ENCODE measurements around the gene KIF3C. TPM values are rescaled to one million over a fixed set of nuclear protein-coding genes. Genes with fewer than 3 reads are reported as not detected.
A peak's percentile ranks its signal among the peaks of the same experiment; 100 is the strongest.

Gene KIF3C
- total and polyA plus RNA-seq, 9 of the 15 experiments (the other 6 are each of a cell fraction or from before 2014, with no cell fraction given): 0.69 to 6.7 (median 3.3) TPM

DNA sequence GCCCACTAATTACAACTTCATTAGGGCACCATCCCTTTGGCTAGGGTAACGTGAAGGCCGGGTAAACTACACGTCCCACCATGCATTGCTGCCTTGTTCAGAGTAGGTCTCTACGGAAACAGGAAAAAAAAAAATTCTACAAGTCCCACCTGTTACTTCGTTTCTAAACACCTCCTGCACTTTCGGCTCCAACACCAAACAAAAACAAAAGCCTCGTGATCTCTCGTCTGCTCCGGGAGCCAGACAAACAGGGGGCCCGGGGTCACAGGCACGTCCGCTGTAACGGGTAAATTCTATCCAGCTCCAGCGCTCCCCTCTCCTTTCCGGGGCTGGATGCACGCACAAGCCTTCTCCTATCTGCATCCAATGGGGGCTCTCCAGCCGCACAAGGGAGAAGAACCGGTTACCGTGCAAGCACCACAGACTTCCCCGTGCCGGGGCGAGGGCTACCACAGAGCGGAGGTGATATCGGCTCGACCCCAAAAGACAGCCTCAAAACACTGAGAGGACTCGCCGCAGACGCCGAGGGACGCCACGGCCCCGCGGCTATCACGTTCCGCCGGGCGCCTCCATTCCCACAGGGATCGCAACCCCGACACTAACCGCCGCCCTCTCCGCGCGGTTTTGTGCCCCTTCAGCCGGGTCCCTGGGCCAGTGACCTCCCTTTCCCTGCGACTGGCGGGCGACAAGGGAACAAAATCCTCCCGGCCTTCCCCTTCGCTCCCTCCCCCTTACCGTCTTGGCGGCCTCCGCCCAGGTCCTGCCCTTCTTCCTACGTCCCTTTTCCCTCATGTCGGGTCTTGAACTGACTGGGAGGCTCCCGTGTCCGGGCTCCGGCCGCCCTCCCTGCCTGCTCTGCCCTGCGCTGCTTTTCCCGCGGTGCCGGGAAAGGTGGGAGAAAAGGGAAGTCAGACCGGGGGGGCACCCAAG lies 104.6 kb downstream of the KIF3C start (continued):
- TF ChIP-seq, protein P1, sequence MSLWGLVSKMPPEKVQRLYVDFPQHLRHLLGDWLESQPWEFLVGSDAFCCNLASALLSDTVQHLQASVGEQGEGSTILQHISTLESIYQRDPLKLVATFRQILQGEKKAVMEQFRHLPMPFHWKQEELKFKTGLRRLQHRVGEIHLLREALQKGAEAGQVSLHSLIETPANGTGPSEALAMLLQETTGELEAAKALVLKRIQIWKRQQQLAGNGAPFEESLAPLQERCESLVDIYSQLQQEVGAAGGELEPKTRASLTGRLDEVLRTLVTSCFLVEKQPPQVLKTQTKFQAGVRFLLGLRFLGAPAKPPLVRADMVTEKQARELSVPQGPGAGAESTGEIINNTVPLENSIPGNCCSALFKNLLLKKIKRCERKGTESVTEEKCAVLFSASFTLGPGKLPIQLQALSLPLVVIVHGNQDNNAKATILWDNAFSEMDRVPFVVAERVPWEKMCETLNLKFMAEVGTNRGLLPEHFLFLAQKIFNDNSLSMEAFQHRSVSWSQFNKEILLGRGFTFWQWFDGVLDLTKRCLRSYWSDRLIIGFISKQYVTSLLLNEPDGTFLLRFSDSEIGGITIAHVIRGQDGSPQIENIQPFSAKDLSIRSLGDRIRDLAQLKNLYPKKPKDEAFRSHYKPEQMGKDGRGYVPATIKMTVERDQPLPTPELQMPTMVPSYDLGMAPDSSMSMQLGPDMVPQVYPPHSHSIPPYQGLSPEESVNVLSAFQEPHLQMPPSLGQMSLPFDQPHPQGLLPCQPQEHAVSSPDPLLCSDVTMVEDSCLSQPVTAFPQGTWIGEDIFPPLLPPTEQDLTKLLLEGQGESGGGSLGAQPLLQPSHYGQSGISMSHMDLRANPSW (CRISPR knock-in tag; IDR thresholded peaks at IDR 0.05): 0 out of 2 replicates have a peak, but pooled peaks have one; percentile 41
- TF ChIP-seq, protein P2, sequence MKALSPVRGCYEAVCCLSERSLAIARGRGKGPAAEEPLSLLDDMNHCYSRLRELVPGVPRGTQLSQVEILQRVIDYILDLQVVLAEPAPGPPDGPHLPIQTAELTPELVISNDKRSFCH (CRISPR knock-in tag; IDR thresholded peaks at IDR 0.05): no peak
- TF ChIP-seq, protein P2 (tag; IDR thresholded peaks at IDR 0.05): no peak
- TF ChIP-seq CHCHD3 (CRISPR knock-in tag; IDR thresholded peaks at IDR 0.05) (no peak; the same call in 1 of the 2 replicates), NCOA2 (IDR thresholded peaks at IDR 0.05; ENCODE audit: partially characterized antibody in 2 of 2) (no peak), ZZZ3 (IDR thresholded peaks at IDR 0.05) (no peak)
- TF ChIP-seq, protein P3, sequence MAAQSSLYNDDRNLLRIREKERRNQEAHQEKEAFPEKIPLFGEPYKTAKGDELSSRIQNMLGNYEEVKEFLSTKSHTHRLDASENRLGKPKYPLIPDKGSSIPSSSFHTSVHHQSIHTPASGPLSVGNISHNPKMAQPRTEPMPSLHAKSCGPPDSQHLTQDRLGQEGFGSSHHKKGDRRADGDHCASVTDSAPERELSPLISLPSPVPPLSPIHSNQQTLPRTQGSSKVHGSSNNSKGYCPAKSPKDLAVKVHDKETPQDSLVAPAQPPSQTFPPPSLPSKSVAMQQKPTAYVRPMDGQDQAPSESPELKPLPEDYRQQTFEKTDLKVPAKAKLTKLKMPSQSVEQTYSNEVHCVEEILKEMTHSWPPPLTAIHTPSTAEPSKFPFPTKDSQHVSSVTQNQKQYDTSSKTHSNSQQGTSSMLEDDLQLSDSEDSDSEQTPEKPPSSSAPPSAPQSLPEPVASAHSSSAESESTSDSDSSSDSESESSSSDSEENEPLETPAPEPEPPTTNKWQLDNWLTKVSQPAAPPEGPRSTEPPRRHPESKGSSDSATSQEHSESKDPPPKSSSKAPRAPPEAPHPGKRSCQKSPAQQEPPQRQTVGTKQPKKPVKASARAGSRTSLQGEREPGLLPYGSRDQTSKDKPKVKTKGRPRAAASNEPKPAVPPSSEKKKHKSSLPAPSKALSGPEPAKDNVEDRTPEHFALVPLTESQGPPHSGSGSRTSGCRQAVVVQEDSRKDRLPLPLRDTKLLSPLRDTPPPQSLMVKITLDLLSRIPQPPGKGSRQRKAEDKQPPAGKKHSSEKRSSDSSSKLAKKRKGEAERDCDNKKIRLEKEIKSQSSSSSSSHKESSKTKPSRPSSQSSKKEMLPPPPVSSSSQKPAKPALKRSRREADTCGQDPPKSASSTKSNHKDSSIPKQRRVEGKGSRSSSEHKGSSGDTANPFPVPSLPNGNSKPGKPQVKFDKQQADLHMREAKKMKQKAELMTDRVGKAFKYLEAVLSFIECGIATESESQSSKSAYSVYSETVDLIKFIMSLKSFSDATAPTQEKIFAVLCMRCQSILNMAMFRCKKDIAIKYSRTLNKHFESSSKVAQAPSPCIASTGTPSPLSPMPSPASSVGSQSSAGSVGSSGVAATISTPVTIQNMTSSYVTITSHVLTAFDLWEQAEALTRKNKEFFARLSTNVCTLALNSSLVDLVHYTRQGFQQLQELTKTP (IDR thresholded peaks at IDR 0.05; ENCODE audit: low read depth in 1 of 2, partially characterized antibody in 2 of 2): peak; percentile 26 to 84
- TF ChIP-seq, protein P4, sequence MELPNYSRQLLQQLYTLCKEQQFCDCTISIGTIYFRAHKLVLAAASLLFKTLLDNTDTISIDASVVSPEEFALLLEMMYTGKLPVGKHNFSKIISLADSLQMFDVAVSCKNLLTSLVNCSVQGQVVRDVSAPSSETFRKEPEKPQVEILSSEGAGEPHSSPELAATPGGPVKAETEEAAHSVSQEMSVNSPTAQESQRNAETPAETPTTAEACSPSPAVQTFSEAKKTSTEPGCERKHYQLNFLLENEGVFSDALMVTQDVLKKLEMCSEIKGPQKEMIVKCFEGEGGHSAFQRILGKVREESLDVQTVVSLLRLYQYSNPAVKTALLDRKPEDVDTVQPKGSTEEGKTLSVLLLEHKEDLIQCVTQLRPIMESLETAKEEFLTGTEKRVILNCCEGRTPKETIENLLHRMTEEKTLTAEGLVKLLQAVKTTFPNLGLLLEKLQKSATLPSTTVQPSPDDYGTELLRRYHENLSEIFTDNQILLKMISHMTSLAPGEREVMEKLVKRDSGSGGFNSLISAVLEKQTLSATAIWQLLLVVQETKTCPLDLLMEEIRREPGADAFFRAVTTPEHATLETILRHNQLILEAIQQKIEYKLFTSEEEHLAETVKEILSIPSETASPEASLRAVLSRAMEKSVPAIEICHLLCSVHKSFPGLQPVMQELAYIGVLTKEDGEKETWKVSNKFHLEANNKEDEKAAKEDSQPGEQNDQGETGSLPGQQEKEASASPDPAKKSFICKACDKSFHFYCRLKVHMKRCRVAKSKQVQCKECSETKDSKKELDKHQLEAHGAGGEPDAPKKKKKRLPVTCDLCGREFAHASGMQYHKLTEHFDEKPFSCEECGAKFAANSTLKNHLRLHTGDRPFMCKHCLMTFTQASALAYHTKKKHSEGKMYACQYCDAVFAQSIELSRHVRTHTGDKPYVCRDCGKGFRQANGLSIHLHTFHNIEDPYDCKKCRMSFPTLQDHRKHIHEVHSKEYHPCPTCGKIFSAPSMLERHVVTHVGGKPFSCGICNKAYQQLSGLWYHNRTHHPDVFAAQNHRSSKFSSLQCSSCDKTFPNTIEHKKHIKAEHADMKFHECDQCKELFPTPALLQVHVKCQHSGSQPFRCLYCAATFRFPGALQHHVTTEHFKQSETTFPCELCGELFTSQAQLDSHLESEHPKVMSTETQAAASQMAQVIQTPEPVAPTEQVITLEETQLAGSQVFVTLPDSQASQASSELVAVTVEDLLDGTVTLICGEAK (IDR thresholded peaks at IDR 0.05): peak; percentile 74
- TF ChIP-seq, protein P4 (CRISPR knock-in tag; IDR thresholded peaks at IDR 0.05): peak; percentile 57; the same call in 1 of the 2 replicates
